Endothelial cell (in vitro differentiated cells): Measurements from ENCODE around the gene CBX2. TPM values are rescaled to one million over a fixed set of nuclear protein-coding genes. Genes with fewer than 3 reads are reported as not detected.
A peak's percentile ranks its signal among the peaks of the same experiment; 100 is the strongest.

Experiments used
- DNase-seq: peaks from one replicate; pipeline ENCODE4 v3.0.0; 2021; ENCODE audit warnings: low spot score
- H3K27ac Mint-ChIP-seq: one replicate; pipeline ENCODE4 v1.8.0; 2021; ENCODE audit warnings: mixed read lengths, inconsistent platforms; ENCODE audit not compliant: unreplicated experiment
- H3K27me3 Mint-ChIP-seq: one replicate; pipeline ENCODE4 v1.8.0; 2021; ENCODE audit warnings: mild to moderate bottlenecking, moderate library complexity, mixed read lengths, inconsistent platforms; ENCODE audit not compliant: unreplicated experiment
- H3K36me3 Mint-ChIP-seq: one replicate; pipeline ENCODE4 v1.8.0; 2021; ENCODE audit warnings: mild to moderate bottlenecking, low read depth, mixed read lengths, inconsistent platforms; ENCODE audit not compliant: unreplicated experiment
- H3K4me1 Mint-ChIP-seq: one replicate; pipeline ENCODE4 v1.8.0; 2021; ENCODE audit warnings: mild to moderate bottlenecking, mixed read lengths, inconsistent platforms; ENCODE audit not compliant: unreplicated experiment
- H3K4me3 Mint-ChIP-seq: one replicate; pipeline ENCODE4 v1.8.0; 2021; ENCODE audit warnings: mild to moderate bottlenecking, mixed read lengths, inconsistent platforms; ENCODE audit not compliant: unreplicated experiment
- H3K9me3 Mint-ChIP-seq: one replicate; pipeline ENCODE4 v1.8.0; 2021; ENCODE audit warnings: mixed read lengths, inconsistent platforms; ENCODE audit not compliant: unreplicated experiment
- total RNA-seq: library from RNA; stranded (reverse); fragmentation: NEBNext Ultra II Directional; extraction: Animal tissue kit (Norgen Biotek cat#: 25700); gene quantifications from one replicate; pipeline ENCODE4 v1.2.1, GENCODE V29; 2021; ENCODE audit not compliant: unreplicated experiment
- TF ChIP-seq, protein P1 (sequence below): fragments of 200-600 bp; sonication (generic); IDR thresholded peaks from one replicate; pipeline ENCODE4 v1.5.0; 2021; ENCODE audit warnings: antibody characterized with exemption; ENCODE audit not compliant: unreplicated experiment

The CBX2 gene
- total RNA-seq, 1 donor from 2014 or later = 50.0 TPM

DNA sequence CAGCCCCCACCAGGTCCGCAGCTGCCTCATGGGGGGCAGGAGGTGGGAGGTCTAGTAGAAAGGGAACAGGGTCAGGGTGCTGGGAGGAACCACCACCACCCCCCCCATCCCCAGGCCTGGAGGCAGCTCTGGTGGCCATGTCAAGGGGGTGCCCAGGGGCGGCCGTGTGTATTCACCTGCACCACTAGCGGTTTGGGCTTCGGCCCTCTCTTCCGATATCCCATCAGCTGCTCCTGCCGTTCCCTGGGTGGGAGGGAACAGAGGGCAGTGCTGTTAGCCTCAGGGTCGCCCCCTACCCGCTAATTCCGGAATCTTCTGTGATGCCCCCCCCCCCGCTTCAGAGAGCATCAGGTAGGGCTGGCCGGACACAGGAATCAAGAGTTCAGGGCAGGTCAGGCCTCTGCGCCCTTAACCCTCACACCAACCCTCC, 57.5 kb downstream of the CBX2 start:
- H3K27ac Mint-ChIP-seq = no peak overlapping the region
- TF ChIP-seq, protein P1, sequence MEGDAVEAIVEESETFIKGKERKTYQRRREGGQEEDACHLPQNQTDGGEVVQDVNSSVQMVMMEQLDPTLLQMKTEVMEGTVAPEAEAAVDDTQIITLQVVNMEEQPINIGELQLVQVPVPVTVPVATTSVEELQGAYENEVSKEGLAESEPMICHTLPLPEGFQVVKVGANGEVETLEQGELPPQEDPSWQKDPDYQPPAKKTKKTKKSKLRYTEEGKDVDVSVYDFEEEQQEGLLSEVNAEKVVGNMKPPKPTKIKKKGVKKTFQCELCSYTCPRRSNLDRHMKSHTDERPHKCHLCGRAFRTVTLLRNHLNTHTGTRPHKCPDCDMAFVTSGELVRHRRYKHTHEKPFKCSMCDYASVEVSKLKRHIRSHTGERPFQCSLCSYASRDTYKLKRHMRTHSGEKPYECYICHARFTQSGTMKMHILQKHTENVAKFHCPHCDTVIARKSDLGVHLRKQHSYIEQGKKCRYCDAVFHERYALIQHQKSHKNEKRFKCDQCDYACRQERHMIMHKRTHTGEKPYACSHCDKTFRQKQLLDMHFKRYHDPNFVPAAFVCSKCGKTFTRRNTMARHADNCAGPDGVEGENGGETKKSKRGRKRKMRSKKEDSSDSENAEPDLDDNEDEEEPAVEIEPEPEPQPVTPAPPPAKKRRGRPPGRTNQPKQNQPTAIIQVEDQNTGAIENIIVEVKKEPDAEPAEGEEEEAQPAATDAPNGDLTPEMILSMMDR = no peak
- H3K9me3 Mint-ChIP-seq = no peaks in the 10 kb centered on the region
- peaks cover 4% of the 10 kb centered on the region for H3K36me3 Mint-ChIP-seq
- H3K4me1 Mint-ChIP-seq = peaks cover 8% of the 10 kb centered on the region
- no peak for DNase-seq
- H3K4me3 Mint-ChIP-seq = no peak overlapping the region
- H3K27me3 Mint-ChIP-seq = peaks cover 40% of the 10 kb centered on the region

DNA sequence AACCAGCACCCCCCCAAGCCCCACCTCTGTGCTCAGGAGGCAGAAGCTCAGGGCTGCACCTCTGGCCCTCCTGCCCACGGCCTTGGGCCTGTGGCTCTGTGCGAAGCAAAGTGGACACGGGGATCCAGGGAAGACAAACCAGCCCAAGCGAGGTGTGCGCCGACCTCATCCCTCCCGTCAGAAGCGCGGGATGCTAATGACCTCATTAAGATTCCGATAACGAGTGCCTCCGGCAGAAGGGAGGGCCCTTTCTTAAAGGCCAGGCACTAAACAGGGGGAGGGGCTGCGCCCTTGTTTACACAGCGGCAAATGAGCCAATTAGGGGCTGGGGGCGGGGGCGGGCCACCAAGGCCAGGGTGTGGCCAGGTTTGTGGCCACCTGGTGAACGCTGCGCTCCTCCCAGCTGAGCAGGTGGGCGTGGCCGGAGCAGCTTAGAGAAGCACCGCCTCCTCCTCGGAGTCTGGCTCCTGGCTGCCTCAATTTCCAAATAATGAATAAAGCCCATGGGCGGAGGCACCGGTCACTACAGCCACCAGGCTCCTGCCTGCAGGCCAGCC, 58.1 kb downstream of the CBX2 start:
- H3K27ac Mint-ChIP-seq = no peak overlapping the region
- DNase-seq = no peak
- H3K4me1 Mint-ChIP-seq = peaks cover 8% of the 10 kb centered on the region
- H3K36me3 Mint-ChIP-seq = peaks cover 4% of the 10 kb centered on the region
- H3K4me3 Mint-ChIP-seq = no peak overlapping the region
- H3K9me3 Mint-ChIP-seq = no peaks in the 10 kb centered on the region
- TF ChIP-seq, protein P1 = no peak
- peaks cover 40% of the 10 kb centered on the region for H3K27me3 Mint-ChIP-seq

DNA sequence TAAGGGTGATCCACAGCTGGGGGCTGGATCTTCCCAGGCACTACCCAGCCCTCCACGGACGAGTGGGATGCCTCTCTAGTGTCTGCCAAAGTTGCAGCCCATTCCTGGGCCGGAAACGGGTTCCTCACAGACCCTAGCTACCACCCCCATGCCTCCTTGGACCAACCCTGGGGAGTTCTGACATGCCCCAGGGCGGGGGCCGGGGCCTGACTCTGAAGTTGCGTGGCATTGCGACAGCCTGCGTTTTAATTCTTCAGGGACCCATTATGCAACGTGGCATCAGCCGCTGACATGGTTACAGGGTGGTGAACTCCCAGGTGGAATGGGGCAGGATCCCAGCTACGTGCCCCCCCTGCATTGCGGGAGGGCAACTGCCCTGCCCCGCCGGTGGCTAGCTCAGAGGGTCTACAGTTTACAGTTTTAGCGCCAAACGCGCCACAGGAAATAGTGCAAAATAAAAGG, 58.6 kb downstream of the CBX2 start:
- Mint-ChIP-seq H3K4me3 (no peak overlapping the region), H3K9me3 (no peaks in the 10 kb centered on the region), H3K4me1 (peaks cover 8% of the 10 kb centered on the region), H3K27ac (no peak overlapping the region), H3K36me3 (peaks cover 4% of the 10 kb centered on the region), H3K27me3 (peaks cover 36% of the 10 kb centered on the region)
- TF ChIP-seq, protein P1 = no peak
- no peak for DNase-seq

DNA sequence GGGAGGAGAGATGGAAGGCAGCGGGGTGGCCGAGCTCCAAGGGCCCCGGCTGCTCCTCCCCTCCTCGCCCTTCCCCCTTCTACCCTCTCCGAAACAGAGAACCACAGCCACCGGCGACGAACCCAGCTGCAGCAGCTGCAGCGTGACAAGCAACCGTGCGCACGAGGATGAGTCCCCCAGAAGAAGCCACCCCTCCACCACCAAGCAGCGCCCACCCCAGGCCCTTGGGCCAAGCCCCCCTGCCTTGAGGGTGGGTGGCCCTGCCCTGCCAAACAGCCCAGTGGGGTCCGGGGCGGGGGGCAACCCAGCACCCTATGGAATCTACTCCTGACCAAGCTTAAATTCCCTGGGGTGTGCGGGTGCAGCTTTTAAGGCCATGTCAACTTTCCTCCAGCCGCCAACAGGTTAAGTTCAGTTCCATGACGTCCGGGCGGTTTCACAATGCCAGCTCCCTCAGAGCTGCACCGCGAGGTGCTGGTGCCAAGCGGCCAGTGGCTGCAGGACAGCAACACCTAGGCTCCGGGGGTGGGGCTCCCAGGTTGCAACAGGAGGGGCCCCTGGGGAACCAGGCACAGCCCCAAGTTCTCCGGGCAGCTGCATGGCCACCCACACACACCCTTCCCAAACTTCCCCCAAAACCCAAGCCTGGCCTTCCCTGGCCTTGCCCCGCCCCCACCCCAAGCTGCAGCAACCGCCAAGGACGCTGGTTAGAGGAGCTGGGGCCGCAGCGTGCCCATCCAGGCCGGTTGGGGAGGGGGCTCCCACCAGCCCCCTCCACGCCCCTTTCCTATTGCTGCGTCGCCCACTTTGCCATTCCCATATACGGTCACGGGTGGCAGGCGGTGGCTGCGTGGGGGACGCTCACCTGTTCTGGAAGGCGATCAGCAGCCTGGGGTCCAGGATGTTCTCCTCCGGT, 59.3 kb downstream of the CBX2 start:
- Mint-ChIP-seq H3K9me3 (no peaks in the 10 kb centered on the region), H3K4me1 (peaks cover 8% of the 10 kb centered on the region), H3K27me3 (peaks cover 39% of the 10 kb centered on the region), H3K27ac (no peak overlapping the region), H3K4me3 (peak overlapping the region; percentile 93), H3K36me3 (peaks cover 4% of the 10 kb centered on the region)
- no peak for DNase-seq
- TF ChIP-seq, protein P1 = no peak

Other genes with a start within 250 kb of the CBX2 start
- 2.3 TPM for gene RBFOX3, start 167.1 kb upstream of the CBX2 start, total RNA-seq
- gene ENPP7, start 47.2 kb upstream of the CBX2 start, total RNA-seq = not detected
- gene CBX8, start 18.9 kb downstream of the CBX2 start, total RNA-seq = 3.3 TPM
- gene CBX4, start 61.3 kb downstream of the CBX2 start, total RNA-seq = 6.8 TPM